CD4-positive, alpha-beta T cell treated with Interferon gamma for 1 hour (primary cell): Measurements from ENCODE around the gene SPSB2.

Experiments used
- DNase-seq: peaks from one replicate; pipeline ENCODE4 v3.0.0-alpha.2; 2020

The SPSB2 gene

DNA sequence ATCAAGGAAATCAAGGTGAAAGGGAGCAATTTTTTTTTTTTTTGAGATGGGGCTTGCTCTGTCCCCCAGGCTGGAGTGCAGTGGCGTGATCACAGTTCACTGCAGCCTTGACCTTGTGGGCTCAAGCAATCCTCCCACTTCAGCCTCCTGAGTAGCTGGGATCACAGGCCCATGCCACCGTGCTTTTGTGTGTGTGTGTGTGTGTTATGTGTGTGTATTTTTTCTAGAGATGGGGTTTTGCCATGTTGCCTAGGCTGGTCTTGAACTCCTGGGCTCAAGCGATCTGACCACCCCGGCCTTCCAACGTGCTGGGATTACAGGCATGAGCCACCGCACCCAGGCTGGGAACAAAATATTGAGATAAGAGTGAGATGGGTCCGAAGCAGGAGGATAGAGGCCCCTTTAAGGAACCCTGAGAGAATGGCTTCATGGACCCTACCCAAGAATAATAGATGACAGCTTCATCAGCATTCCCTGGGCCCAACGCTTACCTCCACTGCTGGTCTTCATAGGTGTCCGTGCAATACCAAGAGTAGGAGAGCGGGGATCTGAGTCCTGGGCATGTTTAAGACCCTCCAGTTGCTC is 23.0 kb downstream of the SPSB2 start:
- no peak for DNase-seq

DNA sequence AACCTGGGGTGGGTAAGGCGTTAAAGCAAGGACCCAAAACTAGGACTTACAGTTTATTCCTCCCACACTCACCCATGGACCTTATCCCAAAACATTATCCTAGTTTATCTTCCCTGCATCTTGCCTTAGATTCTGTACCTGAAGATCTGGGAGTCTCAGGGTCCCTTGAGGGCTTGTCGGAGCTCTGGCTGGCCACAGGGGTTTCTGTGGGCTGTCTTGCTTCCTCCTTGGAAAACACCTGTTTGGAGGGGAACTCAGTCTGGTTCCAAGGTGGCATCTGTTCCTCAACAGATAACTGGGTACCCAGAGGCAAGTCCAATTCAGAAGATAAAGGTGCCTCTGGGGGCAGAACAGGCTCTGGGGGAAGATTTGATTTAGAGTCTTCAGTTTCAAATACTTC is 23.7 kb downstream of the SPSB2 start:
- DNase-seq = no peak

DNA sequence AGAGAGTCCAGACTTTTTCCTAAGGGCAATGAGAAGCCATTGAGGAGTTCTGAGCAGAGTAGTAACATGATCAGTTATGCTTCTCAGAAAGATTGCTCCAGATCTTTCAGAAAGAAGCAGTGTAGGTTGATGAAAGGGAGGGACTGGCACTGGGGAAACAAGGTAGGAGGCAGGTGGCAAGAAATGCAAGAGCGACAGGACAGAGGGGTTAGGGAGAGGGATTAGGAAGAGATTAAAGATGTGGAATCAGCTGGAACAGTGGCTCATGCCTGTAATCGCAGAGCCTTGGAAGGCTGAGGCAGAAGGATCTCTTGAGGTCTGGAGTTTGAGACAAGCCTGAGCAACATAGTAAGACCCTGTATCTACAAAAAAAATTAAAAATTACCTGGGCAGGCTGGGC is 25.4 kb downstream of the SPSB2 start:
- no peak for DNase-seq

DNA sequence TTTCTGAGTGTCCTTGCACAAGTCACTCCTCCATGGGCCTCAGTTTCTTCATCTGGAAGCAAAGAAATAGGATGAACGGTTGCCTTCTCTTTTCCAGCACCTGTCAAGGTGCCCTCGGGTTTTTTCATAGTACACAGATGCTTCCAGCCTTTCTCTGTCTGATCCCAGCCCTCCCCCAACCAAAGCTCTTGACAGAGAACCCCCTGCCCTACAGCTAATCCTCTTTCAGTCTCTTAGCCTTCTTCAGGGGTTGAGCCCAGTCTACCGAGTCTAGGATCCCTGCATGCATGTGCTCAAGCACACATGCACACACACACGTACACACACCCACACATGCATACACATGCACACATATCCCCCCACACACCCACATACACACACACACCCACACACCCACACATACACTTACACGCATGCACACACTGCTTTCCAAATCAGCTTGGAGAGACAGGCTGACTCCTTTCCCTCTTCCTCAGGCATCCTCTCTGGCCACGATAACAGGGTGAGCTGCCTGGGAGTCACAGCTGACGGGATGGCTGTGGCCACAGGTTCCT is 26.7 kb downstream of the SPSB2 start:
- no peak for DNase-seq

DNA sequence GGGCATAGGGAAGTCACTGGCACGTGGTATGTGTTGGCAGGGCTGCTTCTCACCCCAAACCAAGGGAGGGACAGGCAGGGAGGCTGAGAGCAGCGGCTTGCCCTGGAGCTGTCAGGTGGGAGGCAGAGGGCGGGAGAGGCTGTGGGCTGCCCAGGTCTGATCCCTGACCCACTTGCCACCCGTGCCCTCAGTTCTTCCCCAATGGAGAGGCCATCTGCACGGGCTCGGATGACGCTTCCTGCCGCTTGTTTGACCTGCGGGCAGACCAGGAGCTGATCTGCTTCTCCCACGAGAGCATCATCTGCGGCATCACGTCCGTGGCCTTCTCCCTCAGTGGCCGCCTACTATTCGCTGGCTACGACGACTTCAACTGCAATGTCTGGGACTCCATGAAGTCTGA is 27.7 kb downstream of the SPSB2 start:
- DNase-seq = no peak

DNA sequence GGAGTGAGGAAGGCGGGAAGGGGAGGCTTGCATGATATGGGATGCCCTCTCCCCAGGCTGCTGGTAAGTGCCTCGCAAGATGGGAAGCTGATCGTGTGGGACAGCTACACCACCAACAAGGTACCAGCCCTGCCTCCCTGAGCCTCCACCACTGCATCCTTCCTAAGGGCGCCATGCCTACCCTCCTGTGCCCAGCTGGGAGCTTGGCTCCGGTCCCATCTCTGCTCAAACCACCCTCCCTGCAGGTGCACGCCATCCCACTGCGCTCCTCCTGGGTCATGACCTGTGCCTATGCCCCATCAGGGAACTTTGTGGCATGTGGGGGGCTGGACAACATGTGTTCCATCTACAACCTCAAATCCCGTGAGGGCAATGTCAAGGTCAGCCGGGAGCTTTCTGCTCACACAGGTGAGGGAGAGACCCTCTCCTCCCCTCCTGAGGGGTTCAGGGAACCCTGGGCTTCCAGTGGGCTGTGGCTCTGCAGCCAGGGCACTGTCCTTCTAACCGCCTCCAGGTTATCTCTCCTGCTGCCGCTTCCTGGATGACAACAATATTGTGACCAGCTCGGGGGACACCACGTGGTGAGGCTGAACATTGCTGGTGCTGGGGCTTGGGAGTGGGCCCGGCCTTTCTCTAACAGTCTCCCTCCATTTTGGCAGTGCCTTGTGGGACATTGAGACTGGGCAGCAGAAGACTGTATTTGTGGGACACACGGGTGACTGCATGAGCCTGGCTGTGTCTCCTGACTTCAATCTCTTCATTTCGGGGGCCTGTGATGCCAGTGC is 29.8 kb downstream of the SPSB2 start:
- no peak for DNase-seq

DNA sequence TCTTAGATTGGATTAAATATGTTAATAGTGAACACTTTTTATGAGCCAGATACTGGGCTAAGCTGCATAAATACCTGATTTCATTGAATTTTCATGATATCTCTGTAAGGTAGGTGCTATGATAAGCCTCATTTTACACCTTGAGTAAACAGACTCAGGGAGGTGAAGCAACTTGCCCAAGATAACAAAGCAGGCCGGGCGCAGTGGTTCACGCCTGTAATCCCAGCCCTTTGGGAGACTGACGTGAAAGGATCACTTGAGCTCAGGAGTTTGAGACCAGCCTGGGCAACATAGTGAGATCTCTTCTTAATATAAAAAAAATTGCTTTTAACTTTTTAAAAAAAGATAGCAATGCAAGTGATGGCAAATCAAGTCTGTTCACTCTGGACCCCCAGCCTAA is 31.0 kb downstream of the SPSB2 start:
- no peak for DNase-seq

DNA sequence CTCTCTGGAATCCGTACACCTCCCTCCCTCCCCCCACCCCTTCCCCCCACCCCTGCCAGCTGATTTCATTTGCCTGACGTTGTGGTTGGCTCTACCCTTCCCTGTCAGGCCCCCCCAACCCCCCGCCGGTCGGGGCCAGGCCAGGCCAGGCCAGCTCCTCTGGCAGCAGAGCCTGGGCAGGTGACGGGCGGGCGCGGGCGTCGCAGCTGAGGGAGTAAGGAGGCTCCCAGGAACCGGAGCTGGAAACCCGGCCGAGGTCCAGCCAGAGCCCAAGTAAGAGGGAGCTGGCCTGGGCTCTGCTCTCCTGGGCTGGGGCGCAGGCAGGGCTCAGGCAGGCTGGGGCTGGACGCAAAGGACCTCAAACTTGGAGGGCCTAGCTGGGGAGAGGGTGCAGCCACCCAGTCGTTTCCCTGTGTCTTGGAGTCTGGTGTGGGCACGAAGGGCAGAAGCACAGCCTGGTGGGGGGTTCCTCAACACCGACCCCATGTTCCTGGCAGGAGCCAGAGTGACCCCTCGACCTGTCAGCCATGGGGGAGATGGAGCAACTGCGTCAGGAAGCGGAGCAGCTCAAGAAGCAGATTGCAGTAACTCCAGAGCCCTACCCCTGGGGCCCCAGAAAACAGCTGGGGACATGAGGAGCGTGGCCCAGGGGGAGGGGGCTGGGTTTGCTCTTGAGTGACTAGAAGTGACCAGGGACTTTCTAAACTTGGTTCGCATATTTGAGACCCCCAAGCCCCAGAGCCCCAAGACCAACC is 32.2 kb downstream of the SPSB2 start, which contains the start of gene GNB3:
TSS of gene GNB3 (plus strand) at position 165 of the 755 bp plus-strand sequence. CDS start at position 528, 363 bp downstream.
- no peak for DNase-seq

DNA sequence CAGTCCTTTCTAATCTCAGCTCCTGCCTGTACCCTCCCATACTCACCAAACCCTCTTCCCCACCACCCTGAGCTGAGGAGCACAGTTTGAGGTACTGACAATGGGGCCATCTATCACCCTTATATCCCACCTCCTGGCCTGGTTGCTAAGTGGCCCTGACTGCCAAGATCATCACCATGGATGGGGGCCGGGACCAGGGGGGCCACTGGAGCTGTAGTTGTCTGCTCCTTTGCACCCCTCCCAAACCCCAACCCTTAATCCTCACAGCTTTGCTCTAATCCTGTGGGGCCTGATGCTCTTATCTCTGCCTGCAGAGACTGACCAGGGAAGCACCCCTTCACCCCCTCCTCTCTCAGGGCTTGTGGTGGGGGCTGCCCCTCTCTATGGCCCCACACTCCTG is 32.8 kb downstream of the SPSB2 start:
- no peak for DNase-seq

DNA sequence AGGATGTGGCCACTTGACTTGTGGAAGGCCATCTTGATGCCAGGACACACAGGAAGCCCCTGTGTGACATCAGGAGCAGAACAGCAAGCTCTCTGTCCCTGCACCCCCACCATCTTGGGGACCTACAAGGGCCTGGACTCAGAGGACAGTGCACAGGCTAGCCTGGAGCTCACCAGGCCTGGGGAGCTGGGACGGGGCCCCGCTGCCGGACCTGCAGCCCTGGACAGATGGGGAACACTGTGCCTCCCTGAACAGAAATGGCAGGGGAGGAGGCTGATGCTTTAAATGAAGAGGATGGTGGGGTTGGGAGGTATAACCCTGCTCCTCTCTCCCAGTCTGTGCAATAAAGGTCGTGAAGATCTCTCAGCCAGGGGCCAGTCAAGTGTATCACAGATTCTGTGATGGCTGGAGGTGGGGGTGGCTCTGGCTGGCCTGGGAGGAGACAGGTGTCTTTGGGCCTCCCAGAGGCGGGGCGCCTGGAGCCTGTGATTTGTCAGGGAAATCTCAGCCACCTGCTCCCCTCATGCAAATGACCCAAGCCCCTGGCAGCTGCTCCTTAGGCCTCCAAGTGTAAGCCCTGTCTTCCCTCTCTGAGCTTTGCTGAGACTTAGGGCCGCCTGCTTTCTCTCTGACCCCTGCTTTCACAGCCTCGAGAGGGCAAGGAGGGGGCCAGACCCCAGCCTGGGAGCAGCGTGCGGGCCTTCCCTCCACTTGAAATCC is 33.5 kb downstream of the SPSB2 start:
- no peak for DNase-seq

DNA sequence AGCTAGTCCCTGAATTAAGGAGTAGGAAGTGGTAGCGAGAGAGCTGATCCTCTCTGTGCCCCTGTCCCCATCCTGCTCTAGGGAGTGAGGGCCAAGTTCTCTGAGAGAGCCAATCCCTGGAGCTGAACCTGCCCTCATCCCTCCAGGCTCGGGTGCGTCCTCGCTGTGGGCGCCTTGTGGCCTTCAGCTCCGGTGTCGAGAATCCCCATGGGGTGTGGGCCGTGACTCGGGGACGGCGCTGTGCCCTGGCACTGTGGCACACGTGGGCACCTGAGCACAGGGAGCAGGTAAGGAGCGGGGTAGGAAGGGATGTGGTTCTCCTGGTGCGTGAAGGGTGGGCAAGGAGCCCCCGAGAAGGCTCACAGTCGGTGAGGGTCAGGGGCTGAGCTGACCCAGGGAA is 34.2 kb downstream of the SPSB2 start:
- no peak for DNase-seq

DNA sequence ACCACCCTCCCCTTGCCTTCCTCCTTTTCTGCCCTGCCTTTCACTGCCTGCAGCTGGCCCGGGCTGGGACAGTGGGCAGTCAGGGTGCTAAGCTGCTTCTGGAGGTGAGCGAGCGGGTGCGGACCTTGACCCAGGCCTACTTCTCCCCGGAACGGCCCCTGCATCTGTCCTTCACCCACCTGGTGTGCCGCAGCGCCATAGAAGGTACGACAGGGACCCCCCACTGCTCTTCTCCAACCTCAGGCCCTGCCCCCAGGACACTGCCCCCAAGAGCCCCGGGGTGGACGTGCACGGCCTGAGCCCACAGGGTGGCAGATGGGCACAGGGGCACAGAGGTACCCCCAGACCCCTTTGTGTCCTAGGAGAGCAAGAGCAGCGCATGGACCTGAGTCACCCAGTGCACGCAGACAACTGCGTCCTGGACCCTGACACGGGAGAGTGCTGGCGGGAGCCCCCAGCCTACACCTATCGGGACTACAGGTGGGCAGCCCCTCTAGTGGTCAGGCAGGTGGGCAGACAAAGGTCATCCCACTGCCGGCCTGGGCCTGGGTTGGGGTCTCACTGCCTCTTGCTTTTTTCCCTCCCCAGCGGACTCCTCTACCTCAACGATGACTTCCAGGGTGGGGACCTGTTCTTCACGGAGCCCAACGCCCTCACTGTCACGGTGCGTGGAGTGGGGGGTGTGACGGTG is 35.6 kb downstream of the SPSB2 start:
- no peak for DNase-seq

DNA sequence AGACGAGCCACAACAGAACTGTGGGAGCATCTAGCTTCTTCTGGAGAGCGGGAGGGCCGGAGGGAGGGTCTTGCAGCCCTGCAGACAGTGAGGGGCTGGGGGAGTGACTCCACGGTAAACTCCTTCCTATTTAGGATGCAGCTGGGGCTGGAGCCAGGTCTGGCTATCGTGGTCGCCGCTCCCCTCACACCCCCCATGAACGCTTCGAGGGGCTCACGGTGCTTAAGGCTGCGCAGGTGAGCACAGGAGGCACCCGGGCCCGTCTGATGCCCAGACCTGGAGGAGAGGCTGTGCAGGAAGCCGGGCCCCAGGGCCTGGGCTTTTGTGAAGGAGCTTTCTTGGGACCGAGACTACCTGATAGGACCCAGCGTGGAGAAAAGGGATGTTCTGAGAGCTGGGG is 36.3 kb downstream of the SPSB2 start:
- no peak for DNase-seq

DNA sequence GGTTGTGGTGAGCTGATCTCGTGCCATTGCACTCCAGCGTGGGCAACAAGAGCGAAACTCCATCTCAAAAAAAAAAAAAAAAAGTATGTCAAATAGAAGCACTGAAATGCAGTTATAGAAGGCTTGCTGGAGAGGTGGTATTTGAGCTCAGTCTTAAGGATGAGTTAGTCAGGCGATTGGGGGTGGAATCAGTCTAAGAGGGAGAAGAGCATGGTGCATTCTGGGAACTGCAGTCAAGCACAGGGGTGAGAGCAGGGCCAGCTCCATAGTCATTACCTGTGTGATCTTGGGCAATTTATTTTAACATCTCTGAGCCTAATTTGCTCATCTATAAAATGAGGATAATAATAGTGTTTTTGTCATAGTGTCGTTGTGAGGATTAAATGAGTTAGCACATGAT is 38.2 kb downstream of the SPSB2 start:
- DNase-seq = no peak

DNA sequence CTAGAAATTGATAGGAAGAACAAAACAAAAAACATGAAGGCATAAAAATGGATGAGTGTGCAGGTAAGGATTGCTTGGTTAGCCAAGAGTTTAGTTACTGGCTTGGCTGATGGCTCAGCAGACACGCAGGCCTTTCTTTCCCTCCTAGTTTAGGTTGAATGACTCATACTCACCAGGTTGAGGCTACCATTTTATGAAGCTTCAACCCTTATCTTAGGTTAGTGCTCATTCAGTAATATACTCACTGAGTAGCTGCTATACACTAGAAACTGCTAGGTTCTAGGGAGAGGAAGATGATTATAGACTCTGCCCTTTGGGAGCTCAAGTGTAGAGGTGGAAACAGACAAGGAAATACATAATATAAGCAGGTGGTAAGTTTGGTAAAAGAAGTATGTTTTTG is 38.8 kb downstream of the SPSB2 start:
- no peak for DNase-seq

DNA sequence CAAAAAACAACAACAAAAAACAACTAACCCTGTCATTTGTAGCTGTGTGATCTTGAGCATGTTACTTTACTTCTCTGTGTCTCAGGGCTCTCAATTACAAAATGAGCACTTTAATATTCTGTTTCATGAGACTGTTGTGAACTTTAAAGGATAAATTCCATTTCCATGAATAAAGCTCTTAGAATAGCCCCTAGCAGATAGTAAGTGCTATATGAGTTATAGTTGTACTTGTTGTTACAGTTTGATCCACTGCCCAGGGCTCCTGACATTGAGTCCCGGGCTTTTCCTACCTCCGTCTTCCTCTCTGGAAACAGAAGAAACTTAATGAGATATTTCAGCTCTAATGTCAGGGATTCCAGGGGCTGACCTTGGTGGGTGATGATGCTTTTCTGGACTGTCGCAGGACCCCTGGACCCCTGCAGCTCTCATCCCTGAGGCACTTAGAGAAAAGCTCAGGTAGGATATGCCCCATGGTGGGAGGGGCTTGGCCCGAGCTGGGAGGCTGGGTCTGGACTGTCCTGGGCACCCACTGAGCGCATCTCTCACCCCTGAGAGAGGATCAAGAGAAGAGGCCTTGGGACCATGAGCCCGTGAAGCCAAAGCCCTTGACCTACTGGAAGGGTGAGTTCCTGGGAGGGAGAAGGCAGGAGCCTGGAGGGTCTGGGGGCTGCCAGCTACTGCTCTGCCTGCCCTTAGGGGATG is 39.8 kb downstream of the SPSB2 start:
- no peak for DNase-seq

DNA sequence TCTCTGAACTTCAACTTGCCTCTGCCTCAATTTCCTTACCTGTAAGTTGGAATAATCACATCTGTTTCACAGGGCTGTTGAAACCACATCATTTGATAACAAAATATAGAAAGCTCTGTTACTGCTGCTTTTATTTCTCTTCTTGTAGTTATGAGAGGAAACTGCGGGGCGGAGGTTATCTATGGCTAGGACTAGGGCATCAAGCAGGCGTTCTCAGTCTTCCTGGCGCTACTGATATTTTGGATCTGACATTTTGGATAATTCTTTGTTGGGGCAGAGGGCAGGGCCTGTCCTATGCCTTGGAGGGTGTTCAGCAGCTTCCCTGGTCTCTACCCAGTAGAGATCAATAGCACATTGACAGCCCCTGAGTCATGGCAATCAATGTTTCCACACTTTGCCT is 41.0 kb downstream of the SPSB2 start:
- no peak for DNase-seq

DNA sequence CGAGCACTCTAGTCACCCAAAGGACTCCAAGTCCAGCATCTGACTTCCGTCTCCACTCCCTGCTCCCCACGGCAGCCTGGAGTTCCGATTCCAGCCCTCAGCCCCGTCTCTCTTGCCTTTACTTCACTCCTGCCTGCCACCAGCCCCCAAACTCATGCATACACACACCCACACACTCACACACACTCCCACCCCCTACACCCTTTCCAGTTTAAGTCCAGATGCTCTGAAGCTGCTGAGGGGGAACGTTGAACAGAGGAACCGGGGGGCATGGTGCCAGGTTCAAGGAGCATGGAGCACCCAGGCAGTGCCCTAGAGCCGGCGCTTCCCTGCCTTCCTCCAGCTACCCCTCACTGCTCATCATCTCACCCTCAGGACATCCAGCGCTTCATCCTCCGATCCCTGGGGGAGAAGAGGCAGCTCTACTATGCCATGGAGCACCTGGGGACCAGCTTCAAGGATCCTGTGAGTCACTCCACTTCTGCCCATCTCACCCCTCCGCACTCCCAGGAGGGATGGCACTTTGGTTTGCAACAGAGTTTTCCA is 41.6 kb downstream of the SPSB2 start:
- no peak for DNase-seq

DNA sequence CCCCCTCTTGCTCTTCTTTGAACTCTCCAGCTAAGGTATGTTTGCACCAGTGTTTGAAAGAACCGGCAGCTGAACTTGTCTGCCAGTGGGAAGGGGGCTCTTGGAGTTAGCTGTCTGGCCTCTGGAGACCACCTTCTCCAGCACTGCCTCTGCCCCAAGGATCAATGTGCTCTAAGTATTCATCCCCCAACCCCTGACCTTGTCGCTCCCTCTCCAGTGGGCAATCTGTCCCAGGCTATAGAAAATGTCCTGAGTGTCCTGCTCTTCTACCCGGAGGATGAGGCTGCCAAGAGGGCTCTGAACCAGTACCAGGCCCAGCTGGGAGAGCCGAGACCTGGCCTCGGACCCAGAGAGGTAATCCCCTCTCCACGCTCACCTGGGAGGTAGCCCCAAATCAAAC is 42.1 kb downstream of the SPSB2 start:
- no peak for DNase-seq

DNA sequence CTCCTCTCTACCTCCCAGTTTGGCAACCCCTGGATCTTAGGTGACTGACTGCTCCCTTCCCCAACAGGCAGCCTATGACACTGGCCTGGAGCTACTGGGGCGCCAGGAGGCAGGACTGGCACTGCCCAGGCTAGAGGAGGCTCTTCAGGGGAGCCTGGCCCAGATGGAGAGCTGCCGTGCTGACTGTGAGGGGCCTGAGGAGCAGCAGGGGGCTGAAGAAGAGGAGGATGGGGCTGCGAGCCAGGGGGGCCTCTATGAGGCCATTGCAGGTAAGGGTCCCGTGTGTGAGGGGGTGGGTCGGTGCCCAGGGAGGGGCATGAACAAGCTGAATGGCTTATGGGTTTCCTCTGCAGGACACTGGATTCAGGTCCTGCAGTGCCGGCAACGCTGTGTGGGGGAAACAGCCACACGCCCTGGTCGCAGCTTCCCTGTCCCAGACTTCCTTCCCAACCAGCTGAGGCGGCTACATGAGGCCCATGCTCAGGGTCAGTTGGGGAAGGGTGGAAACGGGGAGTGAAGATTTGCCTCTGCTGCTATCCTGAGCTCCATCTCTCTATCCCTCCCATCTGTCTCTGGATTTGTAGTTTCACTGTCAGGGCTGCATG is 42.7 kb downstream of the SPSB2 start:
- DNase-seq = no peak
